Measurements from ENCODE around the gene GRPEL1. TPM values are rescaled to one million over a fixed set of nuclear protein-coding genes. Genes with fewer than 3 reads are reported as not detected.

GRPEL1 gene
- total RNA-seq, 1 experiment from 2014 or later: 40.7 TPM

DNA sequence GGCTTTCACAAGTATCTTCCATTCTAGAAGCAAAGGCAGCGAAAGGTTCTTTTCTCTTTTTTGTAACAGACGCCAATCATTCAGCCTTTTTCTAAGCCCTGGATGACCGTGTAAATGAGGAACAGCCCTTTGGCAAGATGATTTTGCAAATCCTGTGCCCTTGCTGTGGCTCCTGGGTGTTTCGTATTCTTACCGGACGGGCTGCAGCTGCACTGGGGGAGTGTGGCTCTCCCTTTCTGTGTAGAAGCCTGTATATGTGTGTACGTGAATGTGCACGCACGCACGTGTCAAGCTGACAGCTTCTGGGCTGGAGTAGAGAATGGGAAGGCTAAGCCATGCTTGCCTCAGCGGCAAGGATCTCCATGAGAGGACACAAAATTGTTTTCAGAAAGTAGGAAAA, 8.2 kb downstream of the GRPEL1 start:
- no peaks in the 10 kb centered on the region for H3K27me3 ChIP-seq (ENCODE audit: insufficient read depth, low read length)
- H4K8ac ChIP-seq (replicated peaks; ENCODE audit: insufficient read length, low read depth, low read length): no peak overlapping the region
- H2AK5ac ChIP-seq (ENCODE audit: insufficient read length, low read length): no peak overlapping the region
- no peak overlapping the region for H4K5ac ChIP-seq (ENCODE audit: insufficient read length, low read depth, low read length)
- Mint-ChIP-seq H3K4me1 (peaks cover 4% of the 10 kb centered on the region in 2 experiments; a peak in 3 of 4 replicates), H3K27ac (no peak overlapping the region), H3K36me3 (ENCODE audit: insufficient read depth in 1 of 3, low read depth in 3 of 3) (peaks cover 37 to 71% (median 68%) of the 10 kb centered on the region in 3 experiments), H3K4me3 (no peak overlapping the region), H3K27me3 (ENCODE audit: low read depth) (no peaks in the 10 kb centered on the region), H3K9me3 (no peaks in the 10 kb centered on the region)
- WGBS (ENCODE audit: extremely low coverage, insufficient read length, low lambda C conversion rate): no CpG with 5 or more reads among the region's 11 CpGs
- no peaks in the 10 kb centered on the region for H3K4me1 ChIP-seq (ENCODE audit: insufficient read depth, low read length)
- no peak overlapping the region for H3K56ac ChIP-seq (ENCODE audit: insufficient read length, low read depth, low read length)
- H2BK20ac ChIP-seq (ENCODE audit: low read depth, low read length, poor library complexity, severe bottlenecking): no peak overlapping the region
- H3K23me2 ChIP-seq (ENCODE audit: insufficient read length, low read depth, low read length, poor library complexity, severe bottlenecking): no peaks in the 10 kb centered on the region
- no peak overlapping the region for H4K91ac ChIP-seq (ENCODE audit: insufficient read length, low read depth, low read length)
- H3K27ac ChIP-seq (ENCODE audit: insufficient read length, low read depth, low read length): no peak overlapping the region
- no peaks in the 10 kb centered on the region for H3K9me3 ChIP-seq (ENCODE audit: control insufficient read depth, low read depth, low read length)
- no peak overlapping the region for H3K4ac ChIP-seq (ENCODE audit: low read depth, low read length)
- no peak overlapping the region for H3K14ac ChIP-seq (ENCODE audit: insufficient read depth, low read length)
- H2BK120ac ChIP-seq (ENCODE audit: low read depth, low read length, poor library complexity, severe bottlenecking): no peak overlapping the region
- H4K20me1 ChIP-seq (ENCODE audit: control insufficient read depth, insufficient read depth, insufficient read length): no peaks in the 10 kb centered on the region
- no peak overlapping the region for H2BK15ac ChIP-seq (ENCODE audit: low read depth, low read length)
- no peak overlapping the region for H2BK5ac ChIP-seq (ENCODE audit: insufficient read length, low read length)
- H2AFZ ChIP-seq (ENCODE audit: low read length): no peak overlapping the region
- H3T11ph ChIP-seq (ENCODE audit: low read length): no peak overlapping the region
- TF ChIP-seq, protein P1, sequence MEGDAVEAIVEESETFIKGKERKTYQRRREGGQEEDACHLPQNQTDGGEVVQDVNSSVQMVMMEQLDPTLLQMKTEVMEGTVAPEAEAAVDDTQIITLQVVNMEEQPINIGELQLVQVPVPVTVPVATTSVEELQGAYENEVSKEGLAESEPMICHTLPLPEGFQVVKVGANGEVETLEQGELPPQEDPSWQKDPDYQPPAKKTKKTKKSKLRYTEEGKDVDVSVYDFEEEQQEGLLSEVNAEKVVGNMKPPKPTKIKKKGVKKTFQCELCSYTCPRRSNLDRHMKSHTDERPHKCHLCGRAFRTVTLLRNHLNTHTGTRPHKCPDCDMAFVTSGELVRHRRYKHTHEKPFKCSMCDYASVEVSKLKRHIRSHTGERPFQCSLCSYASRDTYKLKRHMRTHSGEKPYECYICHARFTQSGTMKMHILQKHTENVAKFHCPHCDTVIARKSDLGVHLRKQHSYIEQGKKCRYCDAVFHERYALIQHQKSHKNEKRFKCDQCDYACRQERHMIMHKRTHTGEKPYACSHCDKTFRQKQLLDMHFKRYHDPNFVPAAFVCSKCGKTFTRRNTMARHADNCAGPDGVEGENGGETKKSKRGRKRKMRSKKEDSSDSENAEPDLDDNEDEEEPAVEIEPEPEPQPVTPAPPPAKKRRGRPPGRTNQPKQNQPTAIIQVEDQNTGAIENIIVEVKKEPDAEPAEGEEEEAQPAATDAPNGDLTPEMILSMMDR (conservative IDR thresholded peaks at IDR 0.05): no peak
- peaks cover 5% of the 10 kb centered on the region for H3K79me1 ChIP-seq (ENCODE audit: insufficient read depth, low read depth, low read length, poor library complexity, severe bottlenecking)
- no peak overlapping the region for H3K23ac ChIP-seq (ENCODE audit: insufficient read length, low read depth, low read length)
- no peak overlapping the region for H2BK12ac ChIP-seq (ENCODE audit: insufficient read length, low read depth, low read length)
- H3K9ac ChIP-seq (ENCODE audit: extremely low read depth, insufficient read length, low read length): no peak overlapping the region
- H3K18ac ChIP-seq (ENCODE audit: insufficient read length, low read depth, low read length): no peak overlapping the region
- no peak for DNase-seq
- no peaks in the 10 kb centered on the region for H3K79me2 ChIP-seq (ENCODE audit: insufficient read depth, low read length)
- H3K4me2 ChIP-seq (ENCODE audit: insufficient read depth, insufficient read length, low read length): no peak overlapping the region

Measured in H9 (cell line).